A673 (cell line): ENCODE results near the gene SYTL5.

Experiments used
- CTCF ChIP-seq: fragments of 300-800, 200-600 bp; sonication (generic); conservative IDR thresholded peaks from 2 replicates; pipeline ENCODE4 v1.5.1; 2017; ENCODE audit warnings: low read depth, mild to moderate bottlenecking, antibody characterized with exemption, low read length, moderate library complexity, mixed read lengths
- EZH2 ChIP-seq: fragments of 200-600 bp; sonication (generic); IDR thresholded peaks from 2 replicates; pipeline ENCODE4 v1.6.1; 2017; ENCODE audit warnings: borderline replicate concordance, low read depth, mild to moderate bottlenecking, mixed read lengths, antibody characterized with exemption, low read length; ENCODE audit not compliant: poor library complexity, severe bottlenecking

GRCh38 chrX:38087594-38087993, 81.2 kb downstream of the SYTL5 start:
- TF ChIP-seq EZH2, result no peak
- no peak for TF ChIP-seq CTCF
